Mucosa of gallbladder (tissue), 1 donor: ENCODE results near the gene TRERF1. TPM values are rescaled to one million over a fixed set of nuclear protein-coding genes. Genes with fewer than 3 reads are reported as not detected.
"Not testable (repeated sequence)": the region's sequence is repeated elsewhere in the genome, so short reads cannot be mapped to it uniquely, and the experiment has no call there.

Experiments
- DNase-seq: peaks from one replicate; pipeline ENCODE4 v3.0.0-alpha.2; 2020; ENCODE audit warnings: low spot score
- total RNA-seq: library from RNA; stranded (reverse); gene quantifications from one replicate; pipeline ENCODE4 v1.2.1, GENCODE V29; 2021
- donor health status: DM: no; HTN: no; CAD: no.

The TRERF1 gene
- total RNA-seq, 1 donor from 2014 or later = 7.7 TPM

DNA sequence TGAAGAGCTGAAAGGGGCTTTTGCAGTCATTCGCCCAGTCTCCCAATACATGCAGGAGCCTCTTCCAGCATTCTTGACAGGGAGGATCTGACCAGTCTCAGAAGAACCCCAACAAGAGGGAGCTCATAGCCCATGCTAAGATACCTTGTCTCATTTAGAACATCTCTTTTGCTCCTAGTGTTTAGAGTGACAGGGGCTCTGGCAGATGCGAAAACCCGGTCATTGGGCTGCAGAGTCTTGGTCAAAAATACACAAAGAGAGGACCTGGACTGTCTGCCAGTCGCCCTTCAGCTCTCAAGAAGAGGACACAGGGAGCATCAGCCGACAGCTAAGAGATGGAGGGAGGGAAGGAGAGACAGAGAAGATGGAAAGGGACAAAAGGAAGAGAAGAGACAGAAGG, 257.7 kb downstream of the TRERF1 start:
- no peak for DNase-seq

DNA sequence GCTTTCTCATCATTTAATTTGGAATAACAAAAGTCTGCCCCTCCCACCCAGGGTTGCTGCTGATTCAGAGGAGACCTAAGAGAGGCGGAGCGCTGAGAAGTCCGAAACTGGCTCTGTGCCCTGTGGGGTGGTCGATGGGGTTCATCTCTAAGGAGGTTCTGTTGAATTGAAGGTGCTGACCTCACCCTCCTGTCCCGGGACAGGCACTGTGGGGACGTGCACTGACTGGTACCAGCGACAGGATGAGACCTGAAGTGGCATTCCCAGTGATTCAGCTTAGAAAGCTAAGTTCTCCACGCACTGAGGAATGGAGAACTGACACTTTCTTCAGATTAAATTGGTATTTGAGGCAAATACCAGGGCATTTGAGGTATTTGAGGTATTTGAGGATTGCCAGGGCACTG, 258.2 kb downstream of the TRERF1 start:
- peak; percentile 56 for DNase-seq

DNA sequence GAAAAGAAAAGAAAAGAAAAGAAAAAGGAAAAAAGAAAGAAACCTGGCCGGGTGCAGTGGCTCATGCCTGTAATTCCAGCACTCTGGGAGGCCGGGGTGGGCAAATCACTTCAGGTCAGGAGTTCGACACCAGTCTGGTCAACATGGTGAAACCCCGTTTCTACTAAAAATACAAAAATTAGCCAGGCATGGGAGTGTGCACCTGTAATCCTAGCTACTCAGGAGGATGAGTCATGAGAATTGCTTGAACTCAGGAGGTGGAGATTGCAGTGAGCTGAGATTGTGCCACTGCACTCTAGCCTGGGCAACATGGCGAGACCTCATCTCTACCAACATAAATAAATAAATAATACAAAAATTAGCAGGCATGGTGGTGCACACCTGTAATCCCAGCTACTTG, 259.3 kb downstream of the TRERF1 start:
- DNase-seq = not testable (repeated sequence)

DNA sequence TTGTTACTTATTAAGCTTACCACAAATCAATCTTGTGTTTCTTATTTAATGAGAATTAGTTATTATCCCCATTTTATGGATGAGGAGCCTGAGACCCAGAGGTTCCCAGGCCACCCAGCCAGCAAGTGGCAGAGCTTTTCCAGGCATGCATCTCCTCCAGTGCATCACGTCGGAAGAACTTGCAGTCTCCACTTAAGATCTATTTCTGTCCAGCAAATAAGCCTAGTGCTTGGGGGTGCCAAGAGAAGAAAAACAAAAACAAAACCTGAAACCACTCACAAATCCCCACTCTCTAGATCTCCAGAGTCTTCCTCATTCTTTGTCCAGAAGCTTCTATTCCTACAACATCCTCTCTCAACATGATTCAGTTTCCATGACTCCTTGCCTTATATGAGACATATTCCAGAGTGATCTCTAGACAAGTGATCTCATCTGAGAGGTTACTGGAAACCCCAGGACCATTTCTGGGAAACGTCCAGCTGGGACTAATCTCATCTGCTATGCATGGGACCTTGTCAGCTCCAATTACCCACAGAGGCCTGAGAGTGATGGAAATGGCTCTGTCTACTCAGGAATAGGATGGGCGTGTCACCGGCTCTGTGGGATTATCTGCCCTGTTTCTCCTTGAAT, 261.1 kb downstream of the TRERF1 start:
- DNase-seq = no peak

DNA sequence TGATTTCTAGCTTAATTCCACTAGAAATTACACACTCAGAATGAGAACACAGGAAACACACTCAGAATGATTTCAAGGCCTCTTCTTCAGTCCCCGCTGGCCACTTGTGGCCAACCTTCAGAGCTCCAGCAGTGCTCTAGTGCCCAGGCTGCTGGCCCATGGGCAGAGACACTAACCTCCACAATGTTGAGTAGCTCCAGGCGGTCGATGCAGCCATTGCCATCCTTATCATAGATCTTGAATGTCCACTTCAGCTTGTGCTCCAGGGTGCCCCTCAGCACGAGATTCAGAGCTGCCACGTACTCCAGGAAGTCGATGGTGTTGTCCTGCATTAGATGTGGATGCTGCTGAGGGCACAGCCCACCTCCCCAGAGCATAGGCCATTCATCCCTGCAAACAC, 263.3 kb downstream of the TRERF1 start:
- DNase-seq = no peak

DNA sequence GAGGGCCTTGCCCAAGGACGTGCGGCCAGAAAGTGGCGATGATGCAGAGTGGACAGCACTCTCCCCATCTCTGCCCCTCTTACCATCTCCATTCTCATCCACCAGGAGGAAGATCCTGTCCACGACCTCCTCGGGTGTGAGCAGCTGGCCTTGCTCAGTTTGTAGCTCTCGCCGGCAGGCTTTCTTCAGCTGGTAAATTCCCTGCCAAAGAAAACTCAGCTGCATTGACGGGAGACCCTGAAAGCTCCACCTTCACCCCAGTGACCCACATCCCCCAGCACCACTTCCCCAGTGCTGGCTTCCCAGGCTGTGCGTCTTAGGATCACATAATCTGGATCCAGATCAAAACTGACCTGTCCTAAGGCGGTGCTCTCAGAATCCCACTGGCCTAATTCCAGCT, 266.1 kb downstream of the TRERF1 start:
- DNase-seq = no peak

DNA sequence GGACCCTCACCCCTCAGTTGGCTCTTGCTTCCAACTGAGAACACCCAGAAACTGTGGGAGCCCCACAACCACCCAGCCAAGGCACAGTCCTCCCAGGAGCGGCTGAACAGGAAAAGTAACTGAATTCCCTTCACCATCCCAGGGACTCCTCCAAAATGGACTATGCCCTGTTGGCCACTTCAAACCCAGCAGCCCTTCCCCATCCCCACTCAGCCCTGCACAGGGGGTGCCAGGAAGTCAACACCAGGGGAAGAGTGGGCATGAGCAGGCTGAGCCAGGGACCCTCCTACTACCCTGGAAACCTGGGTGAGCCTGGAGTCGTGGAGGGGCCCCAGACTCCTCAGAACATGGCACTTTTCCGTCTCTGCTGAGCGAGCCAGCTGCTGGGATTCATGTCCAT, 267.3 kb downstream of the TRERF1 start:
- no peak for DNase-seq

DNA sequence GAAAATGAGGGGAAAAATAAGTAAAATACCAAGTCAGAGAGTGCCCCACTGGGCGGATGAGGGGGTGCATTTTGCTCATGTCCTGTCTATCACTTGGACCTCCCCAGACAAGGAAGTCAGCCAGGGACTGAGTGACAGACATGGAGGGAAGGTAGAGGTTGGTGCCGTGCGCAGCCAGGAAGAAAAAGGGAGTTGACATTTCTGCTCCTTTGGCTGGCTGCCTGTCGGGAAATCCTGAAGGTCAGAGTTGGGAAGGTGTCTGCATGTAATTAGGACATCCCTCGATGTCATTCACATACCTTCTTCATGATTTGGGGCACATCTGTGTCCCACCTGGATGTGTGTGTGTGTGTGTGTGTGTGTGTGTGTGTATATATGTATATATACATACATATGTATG, 269.6 kb downstream of the TRERF1 start:
- DNase-seq = peak; percentile 38

DNA sequence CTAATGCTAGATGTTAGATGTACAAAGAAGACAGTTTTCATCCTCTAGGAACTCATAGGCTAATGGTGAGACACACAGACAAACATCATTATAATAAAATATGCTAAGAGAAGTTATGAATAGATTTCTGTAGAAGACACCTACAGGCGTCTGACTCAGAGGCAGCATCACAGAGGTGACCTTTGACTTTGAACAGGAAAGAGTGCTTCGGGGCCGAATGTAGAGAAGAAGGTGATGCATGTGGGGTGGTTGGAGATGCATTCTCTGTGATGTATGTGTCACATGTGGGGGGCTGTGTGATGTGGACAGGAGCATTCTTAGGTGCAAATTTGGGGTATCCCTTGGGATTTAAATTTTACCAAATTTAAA, 271.8 kb downstream of the TRERF1 start:
- DNase-seq = no peak

DNA sequence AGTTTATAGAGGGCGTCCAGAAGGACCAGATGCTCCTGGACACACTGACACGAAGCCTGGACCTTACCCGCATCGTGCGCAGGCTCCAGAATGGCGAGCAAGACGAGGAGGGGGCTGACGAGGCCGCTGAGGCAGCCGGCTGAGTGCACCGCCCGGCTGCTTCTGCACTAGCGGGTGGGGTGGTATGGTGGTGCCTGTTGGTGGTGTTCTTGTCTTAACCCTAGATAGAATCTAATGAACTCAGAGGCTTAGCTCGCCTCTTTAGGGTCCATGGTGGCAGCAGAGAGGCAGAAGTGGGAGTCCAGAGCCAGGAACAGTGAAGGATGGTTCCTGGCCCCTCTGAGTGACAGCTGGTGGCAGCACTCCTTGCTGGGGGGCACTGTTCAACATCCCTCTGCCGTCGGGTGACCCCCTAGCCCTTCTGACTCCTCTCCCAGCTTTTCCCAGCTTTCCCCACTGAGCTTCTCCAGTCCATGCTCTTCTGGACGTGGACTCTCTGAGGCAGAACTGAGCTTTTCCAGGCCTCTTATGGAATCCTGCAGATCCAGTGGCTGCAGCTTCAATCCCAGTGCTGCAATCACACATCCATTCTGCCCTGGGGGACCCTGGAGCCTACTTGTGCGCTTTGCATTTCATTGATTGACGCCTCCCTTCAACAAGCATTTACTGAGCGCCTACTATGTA, 272.3 kb downstream of the TRERF1 start:
- no peak for DNase-seq

DNA sequence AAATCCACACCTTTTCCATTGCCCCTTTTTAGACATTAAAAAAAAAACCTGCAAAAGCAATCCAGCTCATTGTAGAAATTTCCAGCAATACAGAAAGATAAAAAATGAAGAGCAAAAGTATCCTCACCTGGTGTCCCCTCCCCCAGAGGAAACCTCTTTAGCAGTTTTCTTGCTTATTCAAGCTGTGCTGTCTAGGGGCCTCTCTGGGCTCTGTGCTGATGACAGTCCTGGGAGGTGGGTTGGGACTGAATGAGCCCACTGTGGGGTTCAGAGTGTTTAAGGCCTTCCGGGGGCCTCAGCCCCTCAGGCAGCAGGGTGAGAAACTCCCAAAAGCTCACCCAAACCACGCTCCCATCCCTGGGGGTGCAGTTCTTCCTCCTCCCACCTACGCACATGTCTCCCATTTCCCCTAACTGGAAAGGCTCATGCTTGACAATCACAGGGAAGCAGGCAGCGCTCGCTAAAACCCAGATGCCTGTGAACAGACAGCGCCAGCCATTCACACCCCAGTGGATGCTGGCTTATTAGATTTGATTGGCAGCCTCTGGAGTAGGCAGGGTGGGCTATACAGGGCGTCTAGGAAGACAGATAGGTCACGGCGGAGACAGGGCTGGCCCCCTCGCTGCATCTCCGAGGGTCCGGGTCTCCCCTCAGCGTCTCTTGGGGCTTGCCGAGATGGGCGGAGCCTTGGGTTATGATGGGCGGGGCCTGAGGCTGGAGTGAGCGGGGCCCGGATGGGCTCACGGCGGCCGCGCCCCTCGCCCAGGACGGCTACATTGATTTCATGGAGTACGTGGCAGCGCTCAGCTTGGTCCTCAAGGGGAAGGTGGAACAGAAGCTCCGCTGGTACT, 274.0 kb downstream of the TRERF1 start:
- no peak for DNase-seq

DNA sequence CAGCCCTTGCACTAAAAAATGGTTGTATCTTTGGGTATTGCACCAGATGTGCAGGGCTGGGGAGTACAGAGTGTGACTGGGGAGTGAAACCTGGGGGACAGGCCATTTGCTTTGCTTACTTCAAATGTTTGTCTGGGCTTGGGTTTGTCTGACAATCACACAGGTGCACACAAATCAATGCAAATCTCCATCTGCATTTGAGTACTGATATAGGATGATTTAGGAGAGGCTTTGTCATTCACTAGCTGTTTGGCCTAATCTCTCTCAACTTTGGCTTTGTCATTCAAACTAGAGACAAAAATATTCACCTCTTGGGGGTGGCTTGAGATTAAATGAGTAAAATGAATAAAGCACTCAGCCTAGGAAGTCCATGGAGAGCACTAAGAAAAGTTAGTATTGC, 274.7 kb downstream of the TRERF1 start:
- no peak for DNase-seq

DNA sequence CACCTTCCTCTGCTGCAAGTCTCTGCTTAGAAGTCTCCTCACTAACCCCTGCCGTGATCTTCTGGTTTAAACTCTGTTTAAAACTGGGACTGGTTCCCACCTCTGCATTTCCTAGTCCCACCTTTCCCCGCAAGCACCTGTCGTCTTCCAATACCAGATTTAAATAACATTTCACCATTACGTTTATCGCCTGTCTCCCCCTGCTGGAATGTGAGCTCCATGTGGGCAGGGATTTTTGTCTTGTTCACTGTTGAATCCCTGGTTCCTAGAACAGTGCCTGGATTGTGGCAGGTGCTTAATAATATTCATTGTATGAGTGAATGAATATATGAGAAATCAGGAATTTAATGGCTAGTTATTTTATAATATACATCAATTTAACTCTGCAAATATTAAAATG, 275.9 kb downstream of the TRERF1 start:
- DNase-seq = no peak

Other genes starting within 250 kb of the TRERF1 start
- gene MRPS10, start 234.1 kb downstream of the TRERF1 start, total RNA-seq = 25.1 TPM
- gene UBR2, start 112.1 kb upstream of the TRERF1 start, total RNA-seq = 33.3 TPM